ENCODE results near the gene BTBD17.

BTBD17 gene

GRCh38 chr17:74324521-74324920 is 37.1 kb downstream of the BTBD17 start:
- Histone ChIP-seq H2AFZ (ENCODE audit: low read depth, low read length, severe bottlenecking) (no peak overlapping the region), H3K27ac (ENCODE audit: low read depth, low read length) (no peak overlapping the region), H3K27me3 (ENCODE audit: low read length) (no peaks in the 10 kb centered on the region)

GRCh38 chr17:74318391-74318790 is 43.3 kb downstream of the BTBD17 start:
- Histone ChIP-seq H3K4me2 (ENCODE audit: low read depth, low read length, poor library complexity, severe bottlenecking) (no peak overlapping the region), H3K4me3 (ENCODE audit: insufficient read depth, low read length, poor library complexity, severe bottlenecking) (no peak overlapping the region), H3F3A (ENCODE audit: insufficient read depth) (no peaks in the 10 kb centered on the region), H3K9ac (ENCODE audit: low read length) (no peak overlapping the region), H3K9me2 (replicated peaks; ENCODE audit: insufficient read depth, low read length) (no peaks in the 10 kb centered on the region), H3K27ac (ENCODE audit: low read depth, low read length) (no peak overlapping the region), H3K79me2 (ENCODE audit: insufficient read depth, low read length) (no peaks in the 10 kb centered on the region), H3K9me3 (ENCODE audit: insufficient read depth, low read length) (no peaks in the 10 kb centered on the region), H4K20me1 (ENCODE audit: low read depth, low read length) (no peaks in the 10 kb centered on the region), H2AFZ (ENCODE audit: low read depth, low read length, severe bottlenecking) (no peak overlapping the region), H3K36me3 (ENCODE audit: low read length) (no peaks in the 10 kb centered on the region), H3K27me3 (ENCODE audit: low read length) (no peaks in the 10 kb centered on the region)
- TF ChIP-seq EZH2phosphoT487 (conservative IDR thresholded peaks at IDR 0.05; ENCODE audit: low read length), result no peak
- TF ChIP-seq, protein P1, sequence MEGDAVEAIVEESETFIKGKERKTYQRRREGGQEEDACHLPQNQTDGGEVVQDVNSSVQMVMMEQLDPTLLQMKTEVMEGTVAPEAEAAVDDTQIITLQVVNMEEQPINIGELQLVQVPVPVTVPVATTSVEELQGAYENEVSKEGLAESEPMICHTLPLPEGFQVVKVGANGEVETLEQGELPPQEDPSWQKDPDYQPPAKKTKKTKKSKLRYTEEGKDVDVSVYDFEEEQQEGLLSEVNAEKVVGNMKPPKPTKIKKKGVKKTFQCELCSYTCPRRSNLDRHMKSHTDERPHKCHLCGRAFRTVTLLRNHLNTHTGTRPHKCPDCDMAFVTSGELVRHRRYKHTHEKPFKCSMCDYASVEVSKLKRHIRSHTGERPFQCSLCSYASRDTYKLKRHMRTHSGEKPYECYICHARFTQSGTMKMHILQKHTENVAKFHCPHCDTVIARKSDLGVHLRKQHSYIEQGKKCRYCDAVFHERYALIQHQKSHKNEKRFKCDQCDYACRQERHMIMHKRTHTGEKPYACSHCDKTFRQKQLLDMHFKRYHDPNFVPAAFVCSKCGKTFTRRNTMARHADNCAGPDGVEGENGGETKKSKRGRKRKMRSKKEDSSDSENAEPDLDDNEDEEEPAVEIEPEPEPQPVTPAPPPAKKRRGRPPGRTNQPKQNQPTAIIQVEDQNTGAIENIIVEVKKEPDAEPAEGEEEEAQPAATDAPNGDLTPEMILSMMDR (IDR thresholded peaks at IDR 0.05; ENCODE audit: insufficient read depth, low read length, poor library complexity, severe bottlenecking), result no peak

More at GRCh38 chr17:74324521-74324920, 37.1 kb downstream of the BTBD17 start:
- no peaks in the 10 kb centered on the region for H4K20me1 ChIP-seq (ENCODE audit: low read depth, low read length)
- no peaks in the 10 kb centered on the region for H3K9me2 ChIP-seq (replicated peaks; ENCODE audit: insufficient read depth, low read length)
- H3F3A ChIP-seq (ENCODE audit: insufficient read depth), result no peaks in the 10 kb centered on the region
- no peaks in the 10 kb centered on the region for H3K9me3 ChIP-seq (ENCODE audit: insufficient read depth, low read length)
- no peaks in the 10 kb centered on the region for H3K79me2 ChIP-seq (ENCODE audit: insufficient read depth, low read length)
- no peak overlapping the region for H3K4me2 ChIP-seq (ENCODE audit: low read depth, low read length, poor library complexity, severe bottlenecking)
- H3K9ac ChIP-seq (ENCODE audit: low read length), result no peak overlapping the region
- no peak overlapping the region for H3K4me3 ChIP-seq (ENCODE audit: insufficient read depth, low read length, poor library complexity, severe bottlenecking)
- TF ChIP-seq EZH2phosphoT487 (conservative IDR thresholded peaks at IDR 0.05; ENCODE audit: low read length), result no peak
- TF ChIP-seq, protein P1 (IDR thresholded peaks at IDR 0.05; ENCODE audit: insufficient read depth, low read length, poor library complexity, severe bottlenecking), result no peak
- H3K36me3 ChIP-seq (ENCODE audit: low read length), result no peaks in the 10 kb centered on the region

GRCh38 chr17:74317071-74317470 is 44.6 kb downstream of the BTBD17 start:
- TF ChIP-seq, protein P1 (IDR thresholded peaks at IDR 0.05; ENCODE audit: insufficient read depth, low read length, poor library complexity, severe bottlenecking), result no peak
- no peak for TF ChIP-seq EZH2phosphoT487 (conservative IDR thresholded peaks at IDR 0.05; ENCODE audit: low read length)
- no peak overlapping the region for H3K9ac ChIP-seq (ENCODE audit: low read length)
- H3K4me2 ChIP-seq (ENCODE audit: low read depth, low read length, poor library complexity, severe bottlenecking), result no peak overlapping the region
- H3K27me3 ChIP-seq (ENCODE audit: low read length), result no peaks in the 10 kb centered on the region
- no peak overlapping the region for H3K4me3 ChIP-seq (ENCODE audit: insufficient read depth, low read length, poor library complexity, severe bottlenecking)
- no peaks in the 10 kb centered on the region for H3F3A ChIP-seq (ENCODE audit: insufficient read depth)
- H3K27ac ChIP-seq (ENCODE audit: low read depth, low read length), result no peak overlapping the region
- no peak overlapping the region for H2AFZ ChIP-seq (ENCODE audit: low read depth, low read length, severe bottlenecking)
- H3K79me2 ChIP-seq (ENCODE audit: insufficient read depth, low read length), result no peaks in the 10 kb centered on the region
- H3K36me3 ChIP-seq (ENCODE audit: low read length), result no peaks in the 10 kb centered on the region
- H3K9me3 ChIP-seq (ENCODE audit: insufficient read depth, low read length), result no peaks in the 10 kb centered on the region
- no peaks in the 10 kb centered on the region for H3K9me2 ChIP-seq (replicated peaks; ENCODE audit: insufficient read depth, low read length)
- H4K20me1 ChIP-seq (ENCODE audit: low read depth, low read length), result no peaks in the 10 kb centered on the region

All from SU-DHL-6 (cell line).